Retinal pigment epithelial cell (primary cell): Measurements from ENCODE around the gene ADA.

Experiments
- DNase-seq: peaks from one replicate; pipeline ENCODE4 v3.0.0-alpha.2; 2010; ENCODE audit warnings: low read depth
- H3K4me3 ChIP-seq: 2 replicates; pipeline ENCODE4 v1.5.1; 2011; ENCODE audit warnings: mild to moderate bottlenecking, low read length, control low read depth, moderate library complexity
- CTCF ChIP-seq: conservative IDR thresholded peaks from 2 replicates; pipeline ENCODE4 v1.5.1; 2011; ENCODE audit warnings: low read depth, low read length, control low read depth, inconsistent platforms

ADA gene

GRCh38 chr20:44622501-44623270, 28.8 kb downstream of the ADA start:
- no peak for DNase-seq
- H3K4me3 ChIP-seq = no peak overlapping the region
- no peak for TF ChIP-seq CTCF

DNA sequence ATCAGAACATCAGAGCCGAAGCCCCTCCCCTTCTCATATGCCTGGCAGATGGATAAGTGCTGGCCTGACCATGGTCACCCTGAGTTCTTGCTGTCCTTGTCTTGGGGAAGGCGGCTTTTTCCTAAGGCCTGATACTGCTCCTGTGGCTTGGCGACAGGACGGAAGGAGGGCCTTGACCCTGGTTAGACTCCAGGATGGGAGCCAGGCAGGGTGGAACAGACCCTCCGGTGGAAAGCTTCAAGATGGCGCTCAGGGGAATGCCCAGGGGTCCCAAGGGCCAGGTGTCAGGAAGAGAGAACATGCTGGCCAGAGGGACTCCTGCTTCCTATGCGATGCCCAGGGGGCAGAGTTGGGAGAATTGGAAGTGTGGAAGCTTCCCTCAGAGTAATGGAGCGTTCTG, 29.6 kb downstream of the ADA start:
- no peak for DNase-seq
- no peak overlapping the region for H3K4me3 ChIP-seq
- no peak for TF ChIP-seq CTCF

DNA sequence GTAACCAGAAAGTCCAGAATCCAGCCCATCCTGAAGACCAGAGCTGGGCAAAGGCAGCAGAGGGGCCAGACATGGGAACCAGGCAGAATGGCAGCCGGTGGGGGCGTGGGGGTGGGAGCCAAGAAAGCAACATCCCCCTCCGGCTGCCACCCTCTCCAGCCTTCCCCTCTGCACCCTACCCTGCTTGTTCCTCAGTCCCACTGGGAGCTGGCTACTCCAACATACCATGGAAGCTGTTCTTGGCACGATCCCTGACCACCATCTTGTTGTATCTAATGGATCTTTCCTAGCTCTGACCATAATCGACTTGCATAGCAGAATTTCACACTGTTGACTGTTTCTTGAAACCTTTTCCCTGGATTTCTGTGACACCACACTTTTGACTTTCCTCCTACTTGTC, 30.2 kb downstream of the ADA start:
- DNase-seq = no peak
- TF ChIP-seq CTCF = no peak
- H3K4me3 ChIP-seq = no peak overlapping the region

- no peak overlapping the region for H3K4me3 ChIP-seq
- no peak for TF ChIP-seq CTCF
- DNase-seq = no peak
These were observed 31.5 kb downstream of the ADA start for GRCh38 chr20:44620030-44620429.

GRCh38 chr20:44619294-44619693, 32.2 kb downstream of the ADA start:
- no peak for DNase-seq
- no peak overlapping the region for H3K4me3 ChIP-seq
- TF ChIP-seq CTCF = no peak

GRCh38 chr20:44618318-44618731, 33.2 kb downstream of the ADA start:
- no peak for TF ChIP-seq CTCF
- H3K4me3 ChIP-seq = no peak overlapping the region
- DNase-seq = no peak

GRCh38 chr20:44616604-44616964, 34.9 kb downstream of the ADA start:
- H3K4me3 ChIP-seq = no peak overlapping the region
- DNase-seq = no peak
- no peak for TF ChIP-seq CTCF
